Tibial nerve (tissue), 4 donors: Measurements from ENCODE around the gene SMIM7. TPM values are rescaled to one million over a fixed set of nuclear protein-coding genes. Genes with fewer than 3 reads are reported as not detected.

ENCODE experiments used
- DNase-seq, 2 donors: peaks; one replicate each; pipeline ENCODE4 v3.0.0-alpha.2; 2019; ENCODE audit warnings: low spot score in 2 of 2
- H3K27ac ChIP-seq, 4 donors: fragments of 200-600 bp; sonication (generic) in 3 of 4; one replicate each; pipeline ENCODE4 v1.5.1; 2017 to 2019; ENCODE audit warnings: mild to moderate bottlenecking in 1 of 4
- H3K27me3 ChIP-seq, 2 donors: fragments of 200-600 bp; sonication (generic) in 1 of 2; one replicate each; pipeline versions ENCODE4 v1.5.1 to v1.6.0; 2017 to 2019
- H3K36me3 ChIP-seq, 3 donors: fragments of 200-600 bp; sonication (generic); one replicate each; pipeline ENCODE4 v1.5.1; 2018 to 2019
- H3K4me1 ChIP-seq, 4 donors: fragments of 200-600 bp; sonication (generic) in 3 of 4; one replicate each; pipeline ENCODE4 v1.5.1; 2017 to 2019
- H3K4me3 ChIP-seq, 4 donors: fragments of 200-600 bp; sonication (generic) in 3 of 4; one replicate each; pipeline ENCODE4 v1.5.1; 2017 to 2019; ENCODE audit warnings: mild to moderate bottlenecking in 1 of 4, moderate library complexity in 1 of 4
- H3K9me3 ChIP-seq, 4 donors: fragments of 200-600 bp; sonication (generic) in 3 of 4; one replicate each; pipeline ENCODE4 v1.5.1; 2017 to 2019
- CTCF ChIP-seq, 5 experiments: fragments of 200-600 bp in 3 of 5; fragments of 450-650 bp in 2 of 5; sonication (generic) in 3 of 5; IDR thresholded peaks; one replicate each; pipeline ENCODE4 v1.5.1; 2016 to 2019; ENCODE audit warnings: antibody characterized with exemption in 5 of 5, mild to moderate bottlenecking in 3 of 5, moderate library complexity in 2 of 5
- EP300 ChIP-seq, 2 donors: sonication (generic); formaldehyde crosslinking; IDR thresholded peaks; one replicate each; pipeline ENCODE4 v1.6.1; 2017; ENCODE audit warnings: antibody characterized with exemption in 2 of 2, mild to moderate bottlenecking in 1 of 2
- POLR2A ChIP-seq, 2 donors: fragments of 450-650 bp; IDR thresholded peaks; one replicate each; pipeline ENCODE4 v1.6.1; 2017; ENCODE audit warnings: antibody characterized with exemption in 2 of 2, mild to moderate bottlenecking in 2 of 2, moderate library complexity in 2 of 2
- WGBS, 2 donors: methylation state at CpG; one replicate each; pipeline ENCODE4 v1.1.5; 2018; 5-methylcytosine and 5-hydroxymethylcytosine counted together
- total RNA-seq, 4 donors: library from RNA; depleted of rRNA; stranded (reverse); fragments of >200 nt; gene quantifications; one replicate each; pipeline ENCODE4 v1.1.0, GENCODE V29; 2016

The SMIM7 gene
- total RNA-seq, 4 donors from 2014 or later: 105 to 175 (median 132) TPM

GRCh38 chr19:16631465-16631864 lies 28.5 kb downstream of the SMIM7 start:
- DNase-seq: no peak
- TF ChIP-seq CTCF (IDR thresholded peaks at IDR 0.05) (no peak), POLR2A (IDR thresholded peaks at IDR 0.05) (no peak), EP300 (IDR thresholded peaks at IDR 0.05) (no peak)
- Histone ChIP-seq H3K9me3 (no peaks in the 10 kb centered on the region), H3K36me3 (peaks cover 0 to 46% (median 0%) of the 10 kb centered on the region in 3 donors), H3K4me1 (peaks cover 0 to 24% (median 15%) of the 10 kb centered on the region in 4 donors), H3K4me3 (no peak overlapping the region), H3K27ac (no peak overlapping the region), H3K27me3 (no peaks in the 10 kb centered on the region)
- WGBS, 2 donors: 87 to 89% methylated on average over 6 of the region's 6 CpGs

GRCh38 chr19:16628984-16629691 lies 30.8 kb downstream of the SMIM7 start:
- TF ChIP-seq CTCF (IDR thresholded peaks at IDR 0.05) (no peak), POLR2A (IDR thresholded peaks at IDR 0.05) (no peak), EP300 (IDR thresholded peaks at IDR 0.05) (peak in 1 of 2 donors; percentile 75)
- peaks cover 0 to 33% (median 0%) of the 10 kb centered on the region in 3 donors for H3K36me3 ChIP-seq

GRCh38 chr19:16628183-16628983 lies 31.6 kb downstream of the SMIM7 start, which contains the start of gene MED26:
Gene MED26 (minus strand): TSS chr19:16628204. CDS start chr19:16627943, 261 bp downstream.
- 0 to 1% methylated on average over 37 to 51 of the region's 98 CpGs for WGBS, 2 donors
- peaks cover 0 to 48% (median 21%) of the 10 kb centered on the region in 4 donors for H3K4me1 ChIP-seq
- H3K27ac ChIP-seq: peak within 1 kb of the TSS; percentile 87 to 98 (median 96)
- peak within 1 kb of the TSS; percentile 81 to 97 (median 90) for H3K4me3 ChIP-seq
- no peaks in the 10 kb centered on the region for H3K27me3 ChIP-seq
- no peaks in the 10 kb centered on the region for H3K9me3 ChIP-seq
- TF ChIP-seq EP300 (IDR thresholded peaks at IDR 0.05) (peak; percentile 64 to 89), CTCF (IDR thresholded peaks at IDR 0.05) (peak in 2 of 5 experiments; percentile 34 to 53), POLR2A (IDR thresholded peaks at IDR 0.05) (peak; percentile 48 to 86)
- peaks cover 0 to 35% (median 0%) of the 10 kb centered on the region in 3 donors for H3K36me3 ChIP-seq
- DNase-seq: peak; percentile 88 to 92

More at GRCh38 chr19:16628984-16629691, 30.8 kb downstream of the SMIM7 start:
- peak overlapping the region; percentile 87 to 98 (median 96) for H3K27ac ChIP-seq
- peak overlapping the region; percentile 81 to 97 (median 90) for H3K4me3 ChIP-seq
- no peaks in the 10 kb centered on the region for H3K27me3 ChIP-seq
- peaks cover 0 to 47% (median 21%) of the 10 kb centered on the region in 4 donors for H3K4me1 ChIP-seq
- no peaks in the 10 kb centered on the region for H3K9me3 ChIP-seq
- DNase-seq: peak in 1 of 2 donors; percentile 55
- 6% methylated on average over 20 to 21 of the region's 23 CpGs for WGBS, 2 donors

- Histone ChIP-seq H3K9me3 (no peaks in the 10 kb centered on the region), H3K4me3 (peak overlapping the region; percentile 81 to 95 (median 90)), H3K27me3 (no peaks in the 10 kb centered on the region), H3K36me3 (peaks cover 0 to 33% (median 0%) of the 10 kb centered on the region in 3 donors), H3K4me1 (peaks cover 0 to 52% (median 21%) of the 10 kb centered on the region in 4 donors), H3K27ac (peak overlapping the region; percentile 71 to 98 (median 89))
- no peak for TF ChIP-seq CTCF (IDR thresholded peaks at IDR 0.05)
- peak in 1 of 2 donors; percentile 33 for TF ChIP-seq POLR2A (IDR thresholded peaks at IDR 0.05)
- no peak for TF ChIP-seq EP300 (IDR thresholded peaks at IDR 0.05)
- WGBS, 2 donors: 0% methylated on average over 10 to 11 of the region's 38 CpGs
- no peak for DNase-seq
These were observed 32.1 kb downstream of the SMIM7 start for GRCh38 chr19:16627928-16628182.
